ENCODE measurements around the gene KHDRBS1.

The KHDRBS1 gene

DNA sequence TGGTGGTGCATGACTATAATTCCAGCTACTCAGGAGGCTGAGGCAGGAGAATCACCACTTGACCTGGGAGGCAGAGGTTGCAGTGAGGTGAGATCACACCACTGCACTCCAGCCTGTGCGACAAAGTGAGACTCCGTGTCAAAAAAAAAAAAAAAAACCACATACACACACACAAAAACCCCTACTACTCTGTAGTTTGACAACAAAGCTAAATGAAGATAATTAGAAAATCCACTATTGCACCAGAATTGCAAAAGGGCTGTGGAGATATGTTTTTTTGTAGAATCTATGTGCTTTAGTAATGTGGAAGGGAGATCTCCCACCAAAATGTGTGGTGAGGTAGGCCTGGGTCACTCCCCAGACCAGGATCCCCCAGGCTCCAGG is 32.2 kb upstream of the KHDRBS1 start:
- H3K4me3 ChIP-seq (ENCODE audit: low read depth, low read length): no peak overlapping the region
- TF ChIP-seq CTCF (IDR thresholded peaks at IDR 0.05; ENCODE audit: borderline replicate concordance, insufficient read depth, low read depth, low read length): no peak

DNA sequence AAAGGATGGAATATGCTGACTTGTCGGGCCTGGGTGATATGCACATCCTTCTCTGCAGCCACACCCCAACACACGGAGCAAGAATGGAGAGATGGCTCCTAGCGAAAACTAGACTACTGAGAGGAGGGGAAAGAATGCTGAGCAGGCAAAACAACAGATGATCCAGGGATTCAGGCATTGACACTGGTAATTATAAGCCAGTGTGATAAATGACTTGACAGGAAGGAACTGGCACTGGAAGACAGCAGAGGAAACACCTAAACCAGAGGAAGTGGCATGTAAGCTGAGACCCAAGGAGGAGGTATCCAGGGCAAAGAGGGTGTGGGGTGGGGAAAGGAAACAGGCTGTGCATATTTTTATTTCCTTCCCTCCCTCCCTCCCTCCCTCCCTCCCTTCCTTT is 31.7 kb upstream of the KHDRBS1 start:
- no peak overlapping the region for H3K4me3 ChIP-seq (ENCODE audit: low read depth, low read length)
- no peak for TF ChIP-seq CTCF (IDR thresholded peaks at IDR 0.05; ENCODE audit: borderline replicate concordance, insufficient read depth, low read depth, low read length)

- TF ChIP-seq CTCF (IDR thresholded peaks at IDR 0.05; ENCODE audit: borderline replicate concordance, insufficient read depth, low read depth, low read length): no peak
- H3K4me3 ChIP-seq (ENCODE audit: low read depth, low read length): peak overlapping the region; percentile 21
These were observed 29.0 kb upstream of the KHDRBS1 start for GRCh38 chr1:31984419-31985347.

- no peak for TF ChIP-seq CTCF (IDR thresholded peaks at IDR 0.05; ENCODE audit: borderline replicate concordance, insufficient read depth, low read depth, low read length)
- peak overlapping the region; percentile 21 for H3K4me3 ChIP-seq (ENCODE audit: low read depth, low read length)
These were observed 28.2 kb upstream of the KHDRBS1 start for GRCh38 chr1:31985430-31985829.

DNA sequence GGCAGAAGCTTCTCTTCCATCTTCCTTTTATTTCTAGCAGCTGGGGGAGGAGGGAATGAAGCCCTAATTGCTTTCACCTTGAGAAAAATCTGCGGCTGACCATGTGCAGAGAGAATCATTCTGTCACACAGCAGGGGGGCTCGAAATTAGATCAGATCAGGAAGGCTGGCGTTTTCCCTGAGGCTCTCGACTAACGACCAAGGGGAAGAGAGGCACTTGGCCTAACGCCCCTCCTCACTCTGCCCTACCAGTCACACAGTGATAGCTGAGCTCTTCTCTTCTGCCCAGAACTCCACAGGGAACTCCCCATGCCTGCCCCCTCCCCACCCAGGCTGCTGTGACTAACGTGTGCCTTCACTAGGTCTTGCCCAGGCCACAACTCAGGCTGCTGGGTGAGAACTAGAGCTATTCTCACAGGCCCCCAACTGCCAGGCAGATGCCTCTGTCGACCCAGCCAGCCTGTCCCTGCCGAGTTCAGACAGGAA is 26.5 kb upstream of the KHDRBS1 start:
- no peak for TF ChIP-seq CTCF (IDR thresholded peaks at IDR 0.05; ENCODE audit: borderline replicate concordance, insufficient read depth, low read depth, low read length)
- H3K4me3 ChIP-seq (ENCODE audit: low read depth, low read length): no peak overlapping the region

DNA sequence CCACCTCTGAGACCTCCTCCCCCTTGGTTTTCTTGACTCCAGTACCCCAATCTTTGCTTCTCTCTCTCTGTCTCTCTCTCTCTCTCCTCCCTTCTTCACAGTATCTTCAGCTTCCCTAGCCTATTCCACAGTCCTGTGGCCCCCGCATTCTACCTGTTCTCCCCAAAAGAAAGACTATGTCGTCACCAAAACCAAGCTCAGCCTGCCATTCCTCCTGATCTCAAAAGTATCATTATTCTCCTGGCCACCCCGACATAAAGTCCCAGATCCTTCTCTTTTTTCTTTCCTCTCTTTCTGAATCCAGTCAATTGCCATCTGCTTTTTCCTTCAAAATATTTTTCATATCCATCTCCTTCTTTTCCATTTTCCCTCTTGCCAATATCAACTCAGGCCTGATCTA is 23.7 kb upstream of the KHDRBS1 start:
- H3K4me3 ChIP-seq (ENCODE audit: low read depth, low read length): no peak overlapping the region
- TF ChIP-seq CTCF (IDR thresholded peaks at IDR 0.05; ENCODE audit: borderline replicate concordance, insufficient read depth, low read depth, low read length): no peak

DNA sequence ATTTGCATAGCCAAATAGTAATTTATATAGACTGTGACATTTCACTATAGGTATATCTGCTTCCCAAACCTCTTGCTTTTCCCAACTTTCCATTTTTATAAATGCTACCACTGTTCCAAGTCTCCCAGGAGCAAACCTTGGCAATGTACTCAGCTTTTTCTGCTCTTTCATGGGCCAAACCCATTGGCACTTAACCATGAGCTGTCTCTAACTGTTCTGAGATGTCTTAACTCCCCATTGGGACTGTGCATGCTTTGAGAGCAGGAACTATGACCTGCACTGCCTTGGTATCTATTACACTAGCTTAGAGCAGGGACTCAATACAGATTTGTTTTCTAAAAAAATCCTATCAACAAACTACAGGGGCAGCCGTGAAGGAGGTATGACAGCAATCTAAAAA is 22.5 kb upstream of the KHDRBS1 start:
- H3K4me3 ChIP-seq (ENCODE audit: low read depth, low read length): no peak overlapping the region
- no peak for TF ChIP-seq CTCF (IDR thresholded peaks at IDR 0.05; ENCODE audit: borderline replicate concordance, insufficient read depth, low read depth, low read length)

Data from GM12875 (cell line).